ENCODE measurements around the gene PRCD. TPM values are rescaled to one million over a fixed set of nuclear protein-coding genes. Genes with fewer than 3 reads are reported as not detected.
"Not testable (repeated sequence)": the region's sequence is repeated elsewhere in the genome, so short reads cannot be mapped to it uniquely, and the experiment has no call there.

PRCD gene
- polyA plus RNA-seq, 1 experiment, result 0.21 TPM

GRCh38 chr17:76562734-76563148 is 22.9 kb downstream of the PRCD start:
- Histone ChIP-seq H3K27me3 (ENCODE audit: control insufficient read depth, insufficient read depth, low read length) (no peaks in the 10 kb centered on the region), H3K36me3 (ENCODE audit: control insufficient read depth, insufficient read depth, low read length) (peaks cover 5% of the 10 kb centered on the region; the same call in 1 of the 2 replicates), H3K4me3 (ENCODE audit: low read depth, low read length) (no peak overlapping the region)
- ChIA-PET CTCF (interaction anchor here (2.2 to 7.3 kb wide), 2 partner anchors 39 to 62 kb away, joined by 8 to 47 read pairs; no protein-coding TSS in a partner anchor), POLR2A (interaction anchor here (0.6 to 0.7 kb wide), 2 partner anchors 116 to 882 kb away, joined by 5 to 6 read pairs; no protein-coding TSS in a partner anchor)
- TF ChIP-seq CTCF (IDR thresholded peaks at IDR 0.05; ENCODE audit: insufficient read depth, low read depth, low read length), result no peak
- DNase-seq (ENCODE audit: low read depth), result peak; percentile 87

GRCh38 chr17:76563359-76563758 is 23.5 kb downstream of the PRCD start:
- POLR2A ChIA-PET; DNase-seq (ENCODE audit: low read depth): not testable (repeated sequence)
- CTCF ChIA-PET, result interaction anchor here (0.7 kb wide), 1 partner anchor 11 kb away, joined by 3 read pairs; no protein-coding TSS in a partner anchor

GRCh38 chr17:76564991-76565727 is 25.3 kb downstream of the PRCD start:
- H3K27me3 ChIP-seq (ENCODE audit: control insufficient read depth, insufficient read depth, low read length); DNase-seq (ENCODE audit: low read depth); POLR2A ChIA-PET; H3K36me3 ChIP-seq (ENCODE audit: control insufficient read depth, insufficient read depth, low read length); H3K4me3 ChIP-seq (ENCODE audit: low read depth, low read length); CTCF ChIA-PET: not testable (repeated sequence)

More at GRCh38 chr17:76563359-76563758, 23.5 kb downstream of the PRCD start:
- not testable (repeated sequence) for H3K4me3 ChIP-seq (ENCODE audit: low read depth, low read length); H3K27me3 ChIP-seq (ENCODE audit: control insufficient read depth, insufficient read depth, low read length); H3K36me3 ChIP-seq (ENCODE audit: control insufficient read depth, insufficient read depth, low read length)

DNA sequence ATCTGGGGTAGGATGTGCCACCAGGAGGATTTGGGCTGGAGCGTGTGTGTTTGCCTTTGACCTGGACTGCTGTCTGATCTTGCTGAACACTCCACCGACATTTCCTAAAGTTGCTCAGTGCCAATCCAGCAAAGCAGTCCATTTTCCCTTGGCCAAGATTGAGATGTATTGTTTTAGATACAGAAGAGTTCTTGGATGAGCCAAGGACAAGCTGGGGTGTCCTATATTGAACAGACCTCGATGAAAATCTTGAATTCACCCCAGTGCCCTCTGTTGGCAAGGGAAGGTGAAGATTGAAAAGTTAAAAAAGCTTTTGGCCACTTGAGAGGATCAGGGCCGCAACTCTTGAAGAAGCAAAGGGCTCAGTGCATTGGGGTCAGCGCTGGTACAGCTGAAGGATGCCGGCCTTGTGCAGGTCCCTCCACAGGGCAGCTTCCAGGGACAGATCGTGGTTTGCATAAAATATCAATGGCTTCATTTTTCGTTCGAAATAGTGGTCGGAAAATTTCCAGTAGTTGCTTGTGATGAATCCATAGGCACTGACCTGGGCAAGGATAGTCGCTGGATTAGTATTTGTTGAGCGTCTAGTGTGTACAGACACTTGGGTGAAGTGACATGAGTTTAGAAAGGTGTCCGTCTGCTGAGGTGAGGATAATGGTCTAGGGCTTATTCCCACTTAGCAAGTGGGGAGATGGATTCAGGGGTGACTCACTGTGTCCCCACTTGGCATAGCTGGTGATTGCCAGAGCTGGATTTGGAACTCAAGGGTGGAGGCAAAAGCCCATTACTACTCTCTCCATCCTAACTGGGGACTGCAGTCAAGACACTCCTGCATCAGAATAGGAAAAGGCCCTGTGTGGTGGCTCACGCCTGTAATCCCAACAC is 26.1 kb downstream of the PRCD start:
- ChIA-PET POLR2A (no interaction called here), CTCF (interaction anchor here (0.8 to 1.1 kb wide), 3 partner anchors 11 to 58 kb away, joined by 3 to 4 read pairs (median 3); no protein-coding TSS in a partner anchor)
- TF ChIP-seq CTCF (IDR thresholded peaks at IDR 0.05; ENCODE audit: insufficient read depth, low read depth, low read length), result no peak
- DNase-seq (ENCODE audit: low read depth), result no peak
- Histone ChIP-seq H3K27me3 (ENCODE audit: control insufficient read depth, insufficient read depth, low read length) (no peaks in the 10 kb centered on the region), H3K4me3 (ENCODE audit: low read depth, low read length) (no peak overlapping the region), H3K36me3 (ENCODE audit: control insufficient read depth, insufficient read depth, low read length) (peaks cover 5% of the 10 kb centered on the region; the same call in 1 of the 2 replicates)

- POLR2A ChIA-PET, result interaction anchor here (0.5 kb wide), 1 partner anchor 11 kb away, joined by 3 read pairs; no protein-coding TSS in a partner anchor
- no peak for TF ChIP-seq CTCF (IDR thresholded peaks at IDR 0.05; ENCODE audit: insufficient read depth, low read depth, low read length)
Measured at GRCh38 chr17:76566613-76566943, 26.7 kb downstream of the PRCD start.

More at GRCh38 chr17:76566613-76566943, 26.7 kb downstream of the PRCD start:
- CTCF ChIA-PET, result interaction anchor here (1.1 to 1.7 kb wide), 3 partner anchors 9 to 21 kb away, joined by 3 to 8 read pairs (median 3); no protein-coding TSS in a partner anchor
- no peak for DNase-seq (ENCODE audit: low read depth)
- H3K36me3 ChIP-seq (ENCODE audit: control insufficient read depth, insufficient read depth, low read length), result peaks cover 4% of the 10 kb centered on the region; the same call in 1 of the 2 replicates
- no peaks in the 10 kb centered on the region for H3K27me3 ChIP-seq (ENCODE audit: control insufficient read depth, insufficient read depth, low read length)
- no peak overlapping the region for H3K4me3 ChIP-seq (ENCODE audit: low read depth, low read length)
